ENCODE data around the gene TERT.

DNA sequence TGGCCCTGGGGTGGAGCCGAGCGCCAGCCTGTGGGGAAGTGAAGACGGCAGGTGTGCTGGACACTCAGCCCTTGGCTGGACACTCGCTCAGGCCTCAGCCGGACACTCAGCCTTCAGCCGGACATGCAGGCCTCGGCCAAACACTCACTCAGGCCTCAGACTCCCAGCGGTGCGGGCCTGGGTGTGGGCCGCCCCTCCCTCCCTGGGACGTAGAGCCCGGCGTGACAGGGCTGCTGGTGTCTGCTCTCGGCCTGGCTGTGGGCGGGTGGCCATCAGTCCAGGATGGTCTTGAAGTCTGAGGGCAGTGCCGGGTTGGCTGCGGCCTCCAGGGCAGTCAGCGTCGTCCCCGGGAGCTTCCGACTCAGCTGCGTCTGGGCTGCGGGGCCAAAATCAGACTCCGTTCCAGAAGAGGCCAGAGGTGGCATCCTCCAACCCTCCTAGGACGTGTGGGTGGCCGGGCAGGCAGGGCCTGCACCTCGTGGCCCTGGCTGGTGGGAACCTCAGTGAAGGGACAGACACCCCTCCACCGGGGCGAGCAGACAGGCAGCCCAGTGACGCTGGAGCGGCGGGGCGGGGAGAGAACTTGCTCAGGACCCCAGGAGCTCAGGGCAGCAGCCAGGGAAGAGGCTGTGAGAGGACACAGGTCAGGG is 41.3 kb downstream of the TERT start:
- TF ChIP-seq, protein P1, sequence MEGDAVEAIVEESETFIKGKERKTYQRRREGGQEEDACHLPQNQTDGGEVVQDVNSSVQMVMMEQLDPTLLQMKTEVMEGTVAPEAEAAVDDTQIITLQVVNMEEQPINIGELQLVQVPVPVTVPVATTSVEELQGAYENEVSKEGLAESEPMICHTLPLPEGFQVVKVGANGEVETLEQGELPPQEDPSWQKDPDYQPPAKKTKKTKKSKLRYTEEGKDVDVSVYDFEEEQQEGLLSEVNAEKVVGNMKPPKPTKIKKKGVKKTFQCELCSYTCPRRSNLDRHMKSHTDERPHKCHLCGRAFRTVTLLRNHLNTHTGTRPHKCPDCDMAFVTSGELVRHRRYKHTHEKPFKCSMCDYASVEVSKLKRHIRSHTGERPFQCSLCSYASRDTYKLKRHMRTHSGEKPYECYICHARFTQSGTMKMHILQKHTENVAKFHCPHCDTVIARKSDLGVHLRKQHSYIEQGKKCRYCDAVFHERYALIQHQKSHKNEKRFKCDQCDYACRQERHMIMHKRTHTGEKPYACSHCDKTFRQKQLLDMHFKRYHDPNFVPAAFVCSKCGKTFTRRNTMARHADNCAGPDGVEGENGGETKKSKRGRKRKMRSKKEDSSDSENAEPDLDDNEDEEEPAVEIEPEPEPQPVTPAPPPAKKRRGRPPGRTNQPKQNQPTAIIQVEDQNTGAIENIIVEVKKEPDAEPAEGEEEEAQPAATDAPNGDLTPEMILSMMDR (conservative IDR thresholded peaks at IDR 0.05; ENCODE audit: low read depth, low read length): no peak
- no peak for TF ChIP-seq RFX5 (IDR thresholded peaks at IDR 0.05; ENCODE audit: low read depth, low read length)
